Neural crest cell (in vitro differentiated cells): ENCODE data around the gene TRIP12. TPM values are rescaled to one million over a fixed set of nuclear protein-coding genes. Genes with fewer than 3 reads are reported as not detected.
"Not testable (repeated sequence)": the region's sequence is repeated elsewhere in the genome, so short reads cannot be mapped to it uniquely, and the experiment has no call there.

Experiments
- DNase-seq: peaks from one replicate; pipeline ENCODE4 v3.0.0; 2021; ENCODE audit warnings: low read depth, mixed read lengths, low spot score
- H3K27ac Mint-ChIP-seq: one replicate; pipeline ENCODE4 v1.8.0; 2021; ENCODE audit warnings: mild to moderate bottlenecking, mixed read lengths; ENCODE audit not compliant: unreplicated experiment
- H3K27me3 Mint-ChIP-seq: 2 replicates; pipeline ENCODE4 v1.8.0; 2021; ENCODE audit warnings: low read depth, mild to moderate bottlenecking, mixed read lengths
- H3K36me3 Mint-ChIP-seq: 2 replicates; pipeline ENCODE4 v1.8.0; 2021; ENCODE audit warnings: low read depth, mild to moderate bottlenecking, mixed read lengths
- H3K4me1 Mint-ChIP-seq: 2 replicates; pipeline ENCODE4 v1.8.0; 2021; ENCODE audit warnings: mixed read lengths
- H3K4me3 Mint-ChIP-seq: one replicate; pipeline ENCODE4 v1.8.0; 2021; ENCODE audit warnings: mild to moderate bottlenecking, mixed read lengths
- H3K9me3 Mint-ChIP-seq: 2 replicates; pipeline ENCODE4 v1.8.0; 2021; ENCODE audit warnings: mixed read lengths
- total RNA-seq: library from RNA; stranded (reverse); gene quantifications from 2 replicates; pipeline ENCODE4 v1.2.1, GENCODE V29; 2021
- TF ChIP-seq, protein P1 (sequence below): fragments of 200-600 bp; sonication (generic); conservative IDR thresholded peaks from 2 replicates; pipeline ENCODE4 v1.5.0; 2021; ENCODE audit warnings: antibody characterized with exemption, mild to moderate bottlenecking

The TRIP12 gene
- total RNA-seq, 1 donor from 2014 or later = 222 TPM

DNA sequence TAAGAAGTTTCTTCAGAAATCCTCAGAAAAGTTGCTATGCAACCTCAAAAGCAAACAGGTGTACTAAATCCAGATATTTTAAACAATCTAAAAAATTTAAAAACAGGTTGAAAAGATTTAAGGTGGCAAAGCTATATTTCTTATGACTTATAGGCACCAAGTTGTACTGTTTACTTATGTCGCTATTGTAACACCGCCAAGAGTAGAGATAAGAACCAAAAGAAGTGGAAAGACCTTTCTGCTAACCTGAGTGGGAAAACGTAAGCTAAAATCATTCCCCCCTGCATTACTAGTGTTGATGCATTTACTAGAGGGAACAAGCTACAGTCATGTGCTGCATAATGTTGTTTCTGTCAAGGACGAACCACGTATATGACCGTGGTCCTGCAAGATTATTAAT is 83.1 kb downstream of the TRIP12 start:
- H3K4me1 Mint-ChIP-seq = no peaks in the 10 kb centered on the region
- DNase-seq = no peak
- no peak overlapping the region for H3K27ac Mint-ChIP-seq
- H3K9me3 Mint-ChIP-seq = no peaks in the 10 kb centered on the region
- TF ChIP-seq, protein P1, sequence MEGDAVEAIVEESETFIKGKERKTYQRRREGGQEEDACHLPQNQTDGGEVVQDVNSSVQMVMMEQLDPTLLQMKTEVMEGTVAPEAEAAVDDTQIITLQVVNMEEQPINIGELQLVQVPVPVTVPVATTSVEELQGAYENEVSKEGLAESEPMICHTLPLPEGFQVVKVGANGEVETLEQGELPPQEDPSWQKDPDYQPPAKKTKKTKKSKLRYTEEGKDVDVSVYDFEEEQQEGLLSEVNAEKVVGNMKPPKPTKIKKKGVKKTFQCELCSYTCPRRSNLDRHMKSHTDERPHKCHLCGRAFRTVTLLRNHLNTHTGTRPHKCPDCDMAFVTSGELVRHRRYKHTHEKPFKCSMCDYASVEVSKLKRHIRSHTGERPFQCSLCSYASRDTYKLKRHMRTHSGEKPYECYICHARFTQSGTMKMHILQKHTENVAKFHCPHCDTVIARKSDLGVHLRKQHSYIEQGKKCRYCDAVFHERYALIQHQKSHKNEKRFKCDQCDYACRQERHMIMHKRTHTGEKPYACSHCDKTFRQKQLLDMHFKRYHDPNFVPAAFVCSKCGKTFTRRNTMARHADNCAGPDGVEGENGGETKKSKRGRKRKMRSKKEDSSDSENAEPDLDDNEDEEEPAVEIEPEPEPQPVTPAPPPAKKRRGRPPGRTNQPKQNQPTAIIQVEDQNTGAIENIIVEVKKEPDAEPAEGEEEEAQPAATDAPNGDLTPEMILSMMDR = no peak
- H3K4me3 Mint-ChIP-seq = no peak overlapping the region
- peaks cover 8% of the 10 kb centered on the region for H3K36me3 Mint-ChIP-seq
- no peaks in the 10 kb centered on the region for H3K27me3 Mint-ChIP-seq

DNA sequence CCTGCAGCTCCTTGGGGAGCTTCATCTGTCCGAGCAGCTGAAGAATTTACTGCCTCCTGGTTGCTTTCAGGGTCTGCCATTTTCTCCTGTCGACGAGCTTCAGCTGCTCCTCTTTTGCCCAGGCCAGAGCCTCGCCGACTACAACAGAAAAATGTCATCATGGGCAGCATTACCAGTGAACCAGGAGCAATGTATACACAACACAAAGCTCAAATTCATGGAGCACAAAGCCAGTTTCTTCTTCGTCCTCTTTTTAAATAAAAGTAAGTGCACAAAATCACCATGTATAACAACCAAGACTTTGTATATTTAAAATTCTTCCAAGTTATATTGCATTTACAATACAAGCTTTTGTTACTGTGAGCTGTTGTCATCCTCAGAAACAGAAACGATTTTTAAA is 85.0 kb downstream of the TRIP12 start:
- H3K4me3 Mint-ChIP-seq = no peak overlapping the region

DNA sequence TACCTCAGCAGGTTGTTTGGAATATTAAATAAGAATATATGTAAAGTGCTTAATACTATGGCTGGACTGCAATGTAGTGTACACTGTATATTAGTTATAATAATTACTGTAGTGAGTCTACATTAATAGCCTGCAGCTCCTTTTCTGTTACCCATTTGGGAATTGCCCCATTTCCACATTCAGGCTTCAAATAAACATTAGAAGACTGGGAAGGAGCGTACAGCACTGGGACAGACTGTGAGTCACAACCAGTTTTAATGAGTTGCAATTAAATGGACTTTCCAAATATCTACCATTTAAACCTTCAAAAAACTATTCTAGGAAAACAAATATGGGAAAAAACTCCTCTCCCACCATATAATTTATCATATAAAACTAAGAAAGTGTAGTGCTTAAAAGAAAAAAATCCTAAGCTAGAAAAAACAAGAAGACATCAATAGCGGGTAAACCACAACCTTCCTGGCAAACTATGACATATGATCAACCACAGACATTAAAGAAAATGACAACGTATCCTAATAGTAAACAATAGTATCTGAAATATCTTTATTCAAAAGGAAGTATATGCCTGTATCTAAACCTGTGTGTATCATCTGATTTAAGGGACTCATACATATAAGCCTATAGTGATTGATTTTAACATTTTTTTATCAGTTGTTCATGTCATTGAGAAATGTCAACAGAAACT is 86.1 kb downstream of the TRIP12 start:
- Mint-ChIP-seq H3K4me3 (no peak overlapping the region), H3K9me3 (no peaks in the 10 kb centered on the region), H3K36me3 (peaks cover 5% of the 10 kb centered on the region), H3K27me3 (no peaks in the 10 kb centered on the region), H3K4me1 (no peaks in the 10 kb centered on the region), H3K27ac (no peak overlapping the region)
- TF ChIP-seq, protein P1 = no peak
- no peak for DNase-seq

More for the DNA sequence above, 85.0 kb downstream of the TRIP12 start:
- peaks cover 8% of the 10 kb centered on the region for H3K36me3 Mint-ChIP-seq
- TF ChIP-seq, protein P1 = no peak
- H3K27me3 Mint-ChIP-seq = no peaks in the 10 kb centered on the region
- DNase-seq = no peak
- H3K27ac Mint-ChIP-seq = no peak overlapping the region
- H3K9me3 Mint-ChIP-seq = no peaks in the 10 kb centered on the region
- no peaks in the 10 kb centered on the region for H3K4me1 Mint-ChIP-seq

DNA sequence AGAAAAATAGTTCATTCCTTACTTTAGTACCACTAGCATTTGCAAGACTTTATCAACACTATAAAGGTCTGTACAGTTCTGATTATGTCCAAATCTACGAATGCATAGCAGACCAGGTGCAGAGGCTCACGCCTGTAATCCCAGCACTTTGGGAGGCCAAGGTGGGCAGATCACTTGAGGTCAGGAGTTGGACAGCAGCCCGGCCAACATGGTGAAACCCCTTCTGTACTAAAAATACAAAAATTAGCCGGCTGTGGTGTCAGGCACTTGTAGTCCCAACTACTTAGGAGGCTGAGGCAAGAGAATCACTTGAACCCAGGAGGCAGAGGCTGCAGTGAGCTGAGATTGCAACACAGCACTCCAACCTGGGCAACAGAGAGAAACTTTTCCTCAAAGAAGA is 87.4 kb downstream of the TRIP12 start:
- H3K27me3 Mint-ChIP-seq, H3K9me3 Mint-ChIP-seq, H3K4me1 Mint-ChIP-seq, DNase-seq, H3K4me3 Mint-ChIP-seq, H3K36me3 Mint-ChIP-seq: not testable (repeated sequence)
- peak overlapping the region; percentile 21 for H3K27ac Mint-ChIP-seq

DNA sequence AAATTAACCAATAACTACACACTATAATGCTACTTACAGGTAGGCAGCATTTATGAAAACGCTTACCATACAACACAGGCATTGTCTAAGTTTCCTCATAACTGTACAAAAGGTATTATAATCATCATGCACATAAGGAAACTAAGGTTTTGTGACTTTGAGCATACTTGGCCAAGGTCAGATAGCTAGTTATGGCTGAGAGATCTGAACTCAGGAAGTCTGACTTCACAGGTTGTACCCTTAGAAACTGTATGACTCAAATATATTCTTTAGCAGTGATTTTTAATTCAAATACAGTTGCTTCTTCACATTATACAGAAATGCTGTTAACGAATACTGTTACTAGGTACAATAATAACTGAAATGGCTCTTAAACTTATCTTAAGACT is 89.3 kb downstream of the TRIP12 start:
- no peak for DNase-seq
- TF ChIP-seq, protein P1 = no peak
- Mint-ChIP-seq H3K27ac (no peak overlapping the region), H3K4me3 (no peak overlapping the region), H3K4me1 (no peaks in the 10 kb centered on the region), H3K9me3 (no peaks in the 10 kb centered on the region), H3K27me3 (no peaks in the 10 kb centered on the region), H3K36me3 (peaks cover 4% of the 10 kb centered on the region)

DNA sequence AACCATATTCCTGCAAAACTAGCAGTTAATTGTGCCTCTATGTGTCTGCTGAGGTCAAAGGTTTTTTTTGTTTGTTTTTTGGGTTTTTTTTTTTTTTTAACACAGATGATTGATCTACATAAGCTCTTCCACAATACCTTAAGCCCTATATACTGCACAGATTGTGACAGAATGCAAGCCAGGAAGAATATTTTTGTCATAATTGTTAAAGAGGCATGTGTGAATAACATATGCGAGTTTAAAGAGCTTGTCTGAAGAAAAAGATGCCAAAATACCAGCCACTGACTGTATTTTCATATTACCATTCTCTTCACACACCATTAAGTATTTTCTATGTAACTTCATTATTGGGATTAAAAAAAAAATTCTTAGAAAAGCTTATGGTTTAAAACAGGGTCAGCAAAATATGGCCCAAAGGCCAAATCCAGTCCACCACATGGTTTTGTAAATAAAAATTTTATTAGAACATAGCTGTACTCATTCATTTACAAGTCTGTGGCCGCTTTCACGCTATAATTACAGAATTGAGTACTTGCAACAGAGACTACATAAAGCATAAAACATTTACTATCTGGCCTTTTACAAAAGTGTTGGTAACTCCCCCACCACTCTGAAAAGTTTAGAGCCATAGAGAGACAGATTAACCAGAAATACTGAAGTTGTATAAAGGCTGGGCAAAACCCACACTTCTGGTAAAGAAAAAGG is 89.9 kb downstream of the TRIP12 start:
- no peak for DNase-seq
- Mint-ChIP-seq H3K27ac (no peak overlapping the region), H3K4me3 (no peak overlapping the region), H3K27me3 (no peaks in the 10 kb centered on the region), H3K36me3 (peaks cover 4% of the 10 kb centered on the region), H3K4me1 (no peaks in the 10 kb centered on the region), H3K9me3 (no peaks in the 10 kb centered on the region)
- TF ChIP-seq, protein P1 = no peak
